Activated CD8-positive, alpha-beta memory T cell treated with anti-CD3 and anti-CD28 coated beads, Interleukin-2, amount 50 U/mL, for 24 hours (primary cell): ENCODE results near the gene MYLK3.

Source experiments
- DNase-seq: peaks from one replicate; pipeline ENCODE4 v3.0.0-alpha.2; 2020; ENCODE audit errors: extremely low read depth

MYLK3 gene

GRCh38 chr16:46757339-46758050 lies 9.4 kb upstream of the MYLK3 start:
- DNase-seq: no peak

GRCh38 chr16:46756772-46757171 lies 8.6 kb upstream of the MYLK3 start:
- no peak for DNase-seq

GRCh38 chr16:46753015-46753414 lies 4.9 kb upstream of the MYLK3 start:
- no peak for DNase-seq

GRCh38 chr16:46751381-46751780 lies 3.2 kb upstream of the MYLK3 start:
- DNase-seq: no peak

GRCh38 chr16:46748775-46749705 lies 896 bp upstream of the MYLK3 start:
- no peak for DNase-seq

- DNase-seq: no peak
Measured at GRCh38 chr16:46746821-46747776, 1.0 kb downstream of the MYLK3 start.

GRCh38 chr16:46745617-46746016 lies 2.5 kb downstream of the MYLK3 start:
- no peak for DNase-seq

- no peak for DNase-seq
Measured at GRCh38 chr16:46743232-46743719, 4.9 kb downstream of the MYLK3 start.

- no peak for DNase-seq
Measured at GRCh38 chr16:46739934-46740333, 8.2 kb downstream of the MYLK3 start.

- no peak for DNase-seq
Measured at GRCh38 chr16:46737621-46738214, 10.4 kb downstream of the MYLK3 start.

- DNase-seq: no peak
Measured at GRCh38 chr16:46736695-46737094, 11.4 kb downstream of the MYLK3 start.

GRCh38 chr16:46733319-46733830 lies 14.8 kb downstream of the MYLK3 start:
- no peak for DNase-seq

GRCh38 chr16:46732561-46732960 lies 15.6 kb downstream of the MYLK3 start:
- DNase-seq: no peak

- no peak for DNase-seq
Measured at GRCh38 chr16:46731691-46732555, 16.2 kb downstream of the MYLK3 start.

- DNase-seq: no peak
Measured at GRCh38 chr16:46730801-46731690, 17.1 kb downstream of the MYLK3 start.

- no peak for DNase-seq
Measured at GRCh38 chr16:46730126-46730525, 18.0 kb downstream of the MYLK3 start.

GRCh38 chr16:46729326-46729995 lies 18.7 kb downstream of the MYLK3 start:
- no peak for DNase-seq

GRCh38 chr16:46728806-46729205 lies 19.3 kb downstream of the MYLK3 start:
- DNase-seq: no peak
